COR-L47 (cell line): ENCODE results near the gene CELF2.

Experiments used
- DNase-seq: peaks from one replicate; lab custom pipeline; 2025; lab: John Stamatoyannopoulos, UW

Gene CELF2

DNA sequence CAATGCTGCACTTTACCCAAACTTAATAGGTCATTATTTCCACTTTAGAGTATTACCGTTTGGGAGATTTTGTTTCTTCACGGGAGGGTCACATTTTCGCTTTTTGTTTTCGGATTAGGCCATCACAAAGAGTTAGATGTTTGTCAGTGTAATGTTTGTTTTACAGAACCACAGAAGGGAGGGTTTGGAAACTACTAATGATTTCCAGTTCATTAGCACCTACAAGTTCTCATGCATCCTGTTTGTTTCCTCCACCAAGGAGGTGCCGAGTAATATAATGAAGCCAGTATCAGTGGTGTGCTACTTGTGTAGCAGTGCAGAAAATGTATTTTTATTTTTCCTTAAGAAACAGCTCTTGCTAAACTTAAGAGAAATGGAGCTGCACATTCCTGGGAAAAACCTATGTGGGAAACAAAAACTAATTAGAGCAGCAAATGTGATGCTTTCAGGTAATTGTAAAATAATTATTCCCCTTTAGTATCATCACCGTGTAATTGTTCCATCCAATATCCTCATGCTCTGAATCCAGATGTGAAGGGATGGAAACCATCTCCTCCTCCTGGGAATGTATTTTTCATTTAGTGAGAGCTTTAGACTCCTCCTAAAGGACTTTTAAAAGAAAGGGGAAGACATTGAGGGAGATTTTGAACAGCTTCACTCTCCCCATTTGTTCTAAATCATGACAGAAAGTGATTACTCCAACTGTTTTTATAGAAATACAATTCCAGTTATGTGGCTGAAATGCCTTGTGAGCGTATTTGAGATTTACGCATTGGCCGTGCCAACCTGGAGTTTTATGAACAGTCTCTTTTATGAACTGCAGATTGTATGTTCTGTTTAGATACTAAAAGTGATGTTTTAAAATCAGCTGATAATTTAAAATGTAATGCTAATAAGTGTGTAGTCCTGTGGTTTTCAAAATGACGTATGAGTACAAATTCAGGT is 5.6 kb downstream of the CELF2 start:
- DNase-seq: no peak

DNA sequence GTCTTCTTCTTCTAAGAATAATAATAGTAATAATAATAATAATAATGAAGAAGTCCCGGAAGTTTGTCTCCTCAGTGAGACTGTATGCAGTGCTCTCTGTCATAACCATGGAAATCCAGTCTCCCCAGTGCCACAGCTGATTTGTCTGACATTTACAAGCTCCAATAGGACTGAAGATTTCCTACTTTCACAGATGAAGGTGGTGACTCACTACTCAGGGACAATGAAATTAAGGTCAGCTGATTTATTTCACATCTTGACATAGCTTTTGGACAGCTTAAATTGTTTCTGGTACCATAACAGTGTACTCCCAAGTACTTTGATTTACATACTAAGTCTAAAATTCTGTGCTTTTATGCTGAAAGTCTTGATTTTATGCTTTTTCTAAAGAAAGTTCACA is 6.9 kb downstream of the CELF2 start:
- no peak for DNase-seq

GRCh38 chr10:11025978-11026377 is 8.3 kb downstream of the CELF2 start:
- DNase-seq: no peak

GRCh38 chr10:11026773-11027172 is 9.1 kb downstream of the CELF2 start:
- DNase-seq: peak; percentile 43

DNA sequence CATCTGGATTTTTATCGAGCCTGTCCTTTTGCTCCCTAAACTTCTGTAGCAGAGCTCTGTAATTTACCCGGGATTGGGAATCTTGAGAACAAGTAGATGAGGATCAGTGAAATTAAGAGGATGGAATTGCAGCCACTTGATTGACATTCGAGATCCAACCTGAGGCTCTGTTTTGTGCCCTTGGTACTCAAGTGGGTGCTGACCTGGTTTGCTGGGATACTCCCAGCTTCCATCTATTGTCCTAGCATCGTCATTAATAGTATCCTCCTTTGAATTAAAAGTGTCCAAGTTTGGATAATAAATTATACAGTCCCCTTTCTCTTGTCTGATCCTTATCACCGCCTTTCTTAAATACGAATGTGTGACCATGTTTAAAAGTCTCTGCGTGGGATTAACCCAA is 17.1 kb downstream of the CELF2 start:
- DNase-seq: no peak

GRCh38 chr10:11035301-11035991 is 17.8 kb downstream of the CELF2 start:
- no peak for DNase-seq

DNA sequence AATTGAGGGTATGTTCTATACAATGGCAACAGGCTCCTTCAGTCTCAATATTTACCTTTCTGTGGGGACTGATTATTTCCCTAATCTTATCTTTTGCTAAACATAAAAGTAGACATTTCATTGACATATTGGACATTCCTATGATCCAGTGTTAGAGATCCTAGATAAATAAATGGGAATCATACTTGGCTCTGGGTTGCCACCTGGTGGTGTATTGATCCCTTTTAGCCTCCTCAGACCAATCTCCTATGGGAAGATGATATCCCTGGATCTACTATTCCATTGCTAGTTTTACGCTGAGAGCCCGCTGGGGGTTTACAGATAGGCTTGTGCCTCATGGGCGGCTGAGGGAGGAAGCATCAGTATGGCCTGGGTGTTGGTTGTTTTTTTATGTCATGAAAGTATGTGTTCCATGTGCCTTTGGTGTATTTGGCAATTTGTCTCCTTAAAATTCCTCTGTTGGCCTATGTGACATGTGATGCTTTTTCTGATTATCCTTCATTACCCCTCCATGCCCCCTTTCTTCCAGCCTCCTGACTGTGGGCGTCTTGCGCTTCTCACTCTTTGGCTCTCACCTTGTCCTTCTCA is 18.8 kb downstream of the CELF2 start:
- peak; percentile 51 for DNase-seq

DNA sequence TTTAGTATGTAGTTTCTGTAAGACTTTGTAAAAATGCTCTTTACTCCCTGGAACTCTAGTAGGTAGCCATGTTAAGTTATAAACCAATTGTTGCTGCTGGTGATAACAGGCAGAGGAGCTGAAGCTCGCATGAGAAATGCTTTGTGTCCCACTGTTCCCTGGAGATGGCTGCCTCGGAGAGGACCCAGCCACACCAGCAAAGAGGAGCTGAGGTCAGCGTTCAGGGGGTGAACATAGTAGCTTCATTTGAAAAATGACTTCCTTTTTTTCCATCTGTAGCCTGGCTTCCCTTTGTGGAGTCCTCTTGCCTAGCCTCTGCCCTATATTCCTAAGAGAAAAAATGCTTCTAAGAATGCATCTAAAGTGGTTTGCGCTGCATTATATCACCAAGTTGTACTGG is 20.3 kb downstream of the CELF2 start:
- DNase-seq: no peak

GRCh38 chr10:11042357-11042756 is 24.7 kb downstream of the CELF2 start:
- no peak for DNase-seq

GRCh38 chr10:11043039-11043438 is 25.4 kb downstream of the CELF2 start:
- DNase-seq: no peak

GRCh38 chr10:11043446-11044127 is 25.9 kb downstream of the CELF2 start:
- DNase-seq: no peak

DNA sequence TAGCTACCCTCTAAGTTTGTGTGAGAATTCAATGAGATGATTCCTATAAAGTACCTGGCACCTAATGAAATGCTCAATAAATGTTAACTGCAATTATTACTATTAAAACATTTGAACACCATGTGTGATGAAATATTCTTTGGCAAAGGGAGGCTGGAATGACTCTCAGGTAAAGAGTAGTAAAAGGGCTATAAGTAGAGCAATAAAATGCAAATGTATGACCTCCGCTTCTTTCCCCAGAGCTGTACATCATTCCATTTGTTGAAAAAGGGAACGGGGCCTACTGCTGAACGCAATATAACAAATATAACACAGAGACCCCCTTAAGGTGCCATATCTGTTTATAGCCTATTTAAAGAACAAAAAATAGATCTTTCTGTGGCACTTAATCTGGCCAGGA is 27.8 kb downstream of the CELF2 start:
- DNase-seq: no peak

DNA sequence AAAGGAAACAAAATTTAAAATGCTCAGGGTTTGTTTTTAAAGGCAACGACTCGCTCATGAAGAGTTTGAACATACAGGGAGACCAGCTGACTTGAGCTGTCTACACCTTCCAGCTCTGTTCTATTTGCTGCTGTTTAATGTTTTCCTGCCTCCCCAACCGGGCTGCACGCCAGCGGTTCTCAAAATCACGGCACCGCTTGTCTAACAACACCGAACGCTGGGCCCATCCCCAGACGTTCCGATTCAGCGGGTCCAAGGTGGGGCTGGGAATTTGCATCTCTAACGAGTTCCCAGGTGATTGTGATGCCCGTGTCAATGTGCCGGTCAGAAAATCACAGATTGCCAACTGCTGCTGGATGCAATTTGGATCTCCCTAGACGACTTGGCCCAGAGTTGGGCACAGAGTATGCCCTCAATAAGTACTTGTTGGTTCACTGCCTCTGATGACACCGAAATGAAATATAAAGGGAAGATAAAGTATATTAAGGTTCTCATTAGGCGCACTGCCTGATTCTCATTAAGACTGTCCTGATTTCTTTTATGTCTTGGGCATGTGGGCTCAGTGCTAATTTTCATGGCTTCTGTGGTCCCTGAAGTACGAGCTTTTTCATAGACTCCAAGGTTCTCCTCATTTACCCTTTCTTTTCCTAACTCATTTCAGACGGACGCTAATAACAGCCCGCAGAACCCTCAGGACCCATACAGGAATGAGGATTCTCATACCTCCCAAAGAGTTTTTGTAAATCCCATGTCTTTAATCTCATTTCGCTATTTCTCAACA is 28.5 kb downstream of the CELF2 start:
- DNase-seq: no peak

- DNase-seq: no peak
Observed at GRCh38 chr10:11046776-11047160, 29.1 kb downstream of the CELF2 start.

GRCh38 chr10:11048707-11049278 is 31.1 kb downstream of the CELF2 start:
- no peak for DNase-seq

- DNase-seq: no peak
Observed at GRCh38 chr10:11049806-11050205, 32.1 kb downstream of the CELF2 start.

DNA sequence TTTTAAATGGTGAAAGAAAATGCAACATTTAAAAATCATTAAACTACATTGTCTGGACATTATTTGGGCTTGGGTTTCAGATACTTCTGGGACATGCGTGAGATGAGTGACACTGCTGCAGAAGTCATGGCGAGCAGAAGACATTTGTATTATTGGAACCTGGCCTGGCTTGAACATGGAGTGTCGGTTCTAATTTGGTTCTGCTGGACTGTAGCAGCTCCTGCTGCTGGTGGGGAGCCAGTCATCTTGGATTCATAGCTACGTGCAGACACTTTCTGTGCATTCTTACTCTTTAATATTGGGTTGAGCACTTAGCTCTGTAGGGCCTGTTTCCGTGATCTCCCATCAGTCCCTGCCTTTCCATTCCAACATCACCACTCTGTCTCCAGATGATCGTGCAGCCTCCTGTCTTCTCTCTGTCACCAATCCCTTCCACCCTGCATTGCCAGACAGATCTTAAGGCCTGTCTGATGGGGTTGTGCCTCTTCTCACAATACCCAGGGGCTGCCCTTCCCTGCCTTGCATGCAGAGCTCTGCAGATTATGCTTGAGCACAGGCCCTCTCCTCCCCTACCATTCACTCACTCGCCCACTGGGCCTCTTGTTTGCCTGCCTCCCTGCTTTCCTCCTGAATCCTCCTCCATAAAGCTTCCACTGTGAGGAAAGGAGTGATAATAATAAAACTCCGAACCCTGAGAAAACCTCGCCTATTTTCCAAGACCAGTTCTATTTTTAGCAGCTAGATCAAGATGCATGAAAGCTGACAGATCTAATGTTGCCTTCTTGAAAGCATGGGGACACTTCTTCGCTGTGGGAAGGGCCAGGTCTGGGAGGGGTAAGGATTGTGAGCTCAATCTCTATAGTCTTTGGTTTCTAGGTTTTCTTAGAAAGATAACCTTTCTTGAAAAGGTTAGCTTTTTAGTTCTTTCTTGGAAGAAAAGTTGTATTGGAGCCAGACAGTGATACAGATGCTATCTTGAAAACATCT is 32.9 kb downstream of the CELF2 start:
- no peak for DNase-seq

DNA sequence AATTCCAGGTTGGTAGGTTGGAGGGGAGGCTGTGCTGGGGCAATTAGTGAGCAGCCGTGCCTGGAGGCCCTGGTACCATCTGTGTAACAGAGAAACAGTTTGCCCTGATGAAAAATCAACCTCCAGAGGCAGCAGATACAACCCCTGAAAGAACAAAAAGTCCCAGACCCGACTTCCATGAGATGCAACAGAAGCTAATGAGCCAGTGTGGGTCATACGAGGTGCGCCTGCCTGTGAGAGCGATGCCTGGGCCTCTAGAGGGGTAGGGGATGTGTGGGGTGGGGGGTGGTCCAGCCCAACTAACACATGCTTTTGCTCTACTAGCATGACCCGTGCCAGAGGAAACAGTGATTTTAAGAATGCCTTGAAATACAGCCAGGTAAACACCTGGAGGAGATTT is 39.3 kb downstream of the CELF2 start:
- DNase-seq: no peak

- no peak for DNase-seq
Observed at GRCh38 chr10:11057448-11057847, 39.8 kb downstream of the CELF2 start.

DNA sequence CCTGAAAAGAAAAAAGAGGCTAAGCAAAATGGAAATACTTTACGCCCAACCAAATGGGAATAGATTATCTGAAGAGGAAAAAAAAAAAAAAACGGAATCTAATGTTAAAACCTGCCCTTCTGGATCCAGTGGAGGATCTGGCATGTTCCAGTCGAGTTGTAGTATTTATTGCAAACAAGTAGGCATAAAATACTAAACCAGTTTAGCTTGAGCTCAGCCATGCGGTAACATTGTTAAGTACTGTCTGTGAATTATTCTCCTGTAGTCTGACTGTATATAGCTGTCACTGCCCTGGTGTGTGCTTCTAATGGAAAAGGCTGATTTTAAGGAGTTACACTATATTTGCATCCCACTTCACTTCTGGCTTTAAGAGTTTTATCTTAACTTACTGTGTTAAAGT is 40.3 kb downstream of the CELF2 start:
- no peak for DNase-seq
